Measurements from ENCODE around the gene CCDC66. TPM values are rescaled to one million over a fixed set of nuclear protein-coding genes. Genes with fewer than 3 reads are reported as not detected.

CCDC66 gene
- total RNA-seq, 1 experiment from 2014 or later, result 32.0 TPM

DNA sequence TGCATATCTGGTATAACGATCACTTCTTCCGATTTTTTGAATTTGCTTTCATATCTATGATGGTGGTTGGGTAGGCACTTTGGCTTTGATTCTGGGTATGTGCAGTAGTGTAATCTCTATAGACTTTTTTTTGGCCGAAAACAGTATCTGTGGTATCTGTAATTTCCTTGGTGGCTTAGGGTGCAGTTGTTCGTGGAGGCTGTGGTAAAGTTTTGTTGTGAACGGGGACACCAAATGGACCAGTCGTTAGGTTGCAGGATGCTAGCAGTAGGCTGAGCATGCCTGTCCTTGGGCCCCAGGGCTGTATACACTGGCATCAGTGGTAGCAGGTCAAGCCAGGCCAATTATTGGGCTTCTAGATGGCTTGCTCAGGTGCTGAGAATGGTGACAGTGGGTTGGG is 55.2 kb downstream of the CCDC66 start:
- H3K14ac ChIP-seq (ENCODE audit: insufficient read depth, low read length), result no peak overlapping the region
- no peak overlapping the region for H3K4me3 Mint-ChIP-seq
- no peak overlapping the region for H3K4ac ChIP-seq (ENCODE audit: low read depth, low read length)
- peaks cover 0 to 4% of the 10 kb centered on the region in 2 experiments; a peak in 4 of 5 replicates for H3K9me3 Mint-ChIP-seq
- no peak overlapping the region for H3K4me2 ChIP-seq (ENCODE audit: insufficient read depth, insufficient read length, low read length)
- no peak overlapping the region for H3K18ac ChIP-seq (ENCODE audit: insufficient read length, low read depth, low read length)
- peaks cover 30 to 33% of the 10 kb centered on the region in 2 experiments for H3K4me1 Mint-ChIP-seq
- H3K4me1 ChIP-seq (ENCODE audit: insufficient read depth, low read length), result peaks cover 4% of the 10 kb centered on the region; the same call in 1 of the 2 replicates
- no CpG with 5 or more reads among the region's 6 CpGs for WGBS (ENCODE audit: extremely low coverage, insufficient read length, low lambda C conversion rate)
- TF ChIP-seq, protein P1, sequence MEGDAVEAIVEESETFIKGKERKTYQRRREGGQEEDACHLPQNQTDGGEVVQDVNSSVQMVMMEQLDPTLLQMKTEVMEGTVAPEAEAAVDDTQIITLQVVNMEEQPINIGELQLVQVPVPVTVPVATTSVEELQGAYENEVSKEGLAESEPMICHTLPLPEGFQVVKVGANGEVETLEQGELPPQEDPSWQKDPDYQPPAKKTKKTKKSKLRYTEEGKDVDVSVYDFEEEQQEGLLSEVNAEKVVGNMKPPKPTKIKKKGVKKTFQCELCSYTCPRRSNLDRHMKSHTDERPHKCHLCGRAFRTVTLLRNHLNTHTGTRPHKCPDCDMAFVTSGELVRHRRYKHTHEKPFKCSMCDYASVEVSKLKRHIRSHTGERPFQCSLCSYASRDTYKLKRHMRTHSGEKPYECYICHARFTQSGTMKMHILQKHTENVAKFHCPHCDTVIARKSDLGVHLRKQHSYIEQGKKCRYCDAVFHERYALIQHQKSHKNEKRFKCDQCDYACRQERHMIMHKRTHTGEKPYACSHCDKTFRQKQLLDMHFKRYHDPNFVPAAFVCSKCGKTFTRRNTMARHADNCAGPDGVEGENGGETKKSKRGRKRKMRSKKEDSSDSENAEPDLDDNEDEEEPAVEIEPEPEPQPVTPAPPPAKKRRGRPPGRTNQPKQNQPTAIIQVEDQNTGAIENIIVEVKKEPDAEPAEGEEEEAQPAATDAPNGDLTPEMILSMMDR (conservative IDR thresholded peaks at IDR 0.05), result no peak
- H2BK120ac ChIP-seq (ENCODE audit: low read depth, low read length, poor library complexity, severe bottlenecking), result no peak overlapping the region
- no peak overlapping the region for H4K91ac ChIP-seq (ENCODE audit: insufficient read length, low read depth, low read length)
- no peak overlapping the region for H4K5ac ChIP-seq (ENCODE audit: insufficient read length, low read depth, low read length)
- peaks cover 45 to 64% (median 59%) of the 10 kb centered on the region in 3 experiments for H3K36me3 Mint-ChIP-seq (ENCODE audit: insufficient read depth in 1 of 3, low read depth in 3 of 3)
- no peak overlapping the region for H3K27ac ChIP-seq (ENCODE audit: insufficient read length, low read depth, low read length)
- no peaks in the 10 kb centered on the region for H3K79me1 ChIP-seq (ENCODE audit: insufficient read depth, low read depth, low read length, poor library complexity, severe bottlenecking)
- no peak overlapping the region for H2AFZ ChIP-seq (ENCODE audit: low read length)
- no peak overlapping the region for H2BK5ac ChIP-seq (ENCODE audit: insufficient read length, low read length)
- H3K56ac ChIP-seq (ENCODE audit: insufficient read length, low read depth, low read length), result no peak overlapping the region
- H3K27me3 ChIP-seq (ENCODE audit: insufficient read depth, low read length), result no peaks in the 10 kb centered on the region
- no peak overlapping the region for H2BK20ac ChIP-seq (ENCODE audit: low read depth, low read length, poor library complexity, severe bottlenecking)
- peak overlapping the region in 1 of 3 experiments; percentile 12; a peak in 2 of 7 replicates for H3K27ac Mint-ChIP-seq
- no peak overlapping the region for H2AK5ac ChIP-seq (ENCODE audit: insufficient read length, low read length)
- no peak overlapping the region for H3T11ph ChIP-seq (ENCODE audit: low read length)
- no peaks in the 10 kb centered on the region for H4K20me1 ChIP-seq (ENCODE audit: control insufficient read depth, insufficient read depth, insufficient read length)
- H2BK15ac ChIP-seq (ENCODE audit: low read depth, low read length), result no peak overlapping the region
- H4K8ac ChIP-seq (replicated peaks; ENCODE audit: insufficient read length, low read depth, low read length), result no peak overlapping the region
- no peak overlapping the region for H2BK12ac ChIP-seq (ENCODE audit: insufficient read length, low read depth, low read length)
- no peak for DNase-seq
- H3K79me2 ChIP-seq (ENCODE audit: insufficient read depth, low read length), result no peaks in the 10 kb centered on the region; the same call in 1 of the 2 replicates
- H3K23ac ChIP-seq (ENCODE audit: insufficient read length, low read depth, low read length), result no peak overlapping the region
- H3K23me2 ChIP-seq (ENCODE audit: insufficient read length, low read depth, low read length, poor library complexity, severe bottlenecking), result no peaks in the 10 kb centered on the region
- no peaks in the 10 kb centered on the region for H3K9me3 ChIP-seq (ENCODE audit: control insufficient read depth, low read depth, low read length)
- H3K27me3 Mint-ChIP-seq (ENCODE audit: low read depth), result no peaks in the 10 kb centered on the region
- no peak overlapping the region for H3K9ac ChIP-seq (ENCODE audit: extremely low read depth, insufficient read length, low read length)

Data from H9 (cell line).